IMR-90 (cell line): ENCODE data around the gene OR2M5. TPM values are rescaled to one million over a fixed set of nuclear protein-coding genes. Genes with fewer than 3 reads are reported as not detected.

Experiments
- polyA plus RNA-seq, 3 experiments: library from polyadenylated mRNA; depleted of rRNA; stranded (reverse); fragments of >200 nt; gene quantifications; 2 replicates each; pipeline ENCODE4 v1.2.3, GENCODE V29; 2012; ENCODE audit warnings: low replicate concordance in 1 of 3
- total RNA-seq: library from RNA; depleted of rRNA; stranded (reverse); fragments of >200 nt; gene quantifications from 2 replicates; pipeline ENCODE4 v1.2.3, GENCODE V29; 2012; rRNA removed

OR2M5 gene
- total and polyA plus RNA-seq, 2 of the 4 experiments (the other 2 are of a cell fraction): not detected

Other genes starting within 250 kb of the OR2M5 start
- gene OR2W3, start 249.6 kb upstream of the OR2M5 start, total RNA-seq: 0.28 and 0.54 TPM in 2 replicates
- gene OR2W3, start 249.6 kb upstream of the OR2M5 start, polyA plus RNA-seq (2012; rRNA removed): 0.63 and 0.90 TPM in 2 replicates
- gene OR2T8, start 224.9 kb upstream of the OR2M5 start, total RNA-seq: not detected in 2 replicates
- not detected in 2 replicates for gene OR2T8, start 224.9 kb upstream of the OR2M5 start, polyA plus RNA-seq (2012; rRNA removed)
- gene OR2AJ1, start 220.3 kb upstream of the OR2M5 start, total RNA-seq: not detected in 2 replicates
- not detected in 2 replicates for gene OR2AJ1, start 220.3 kb upstream of the OR2M5 start, polyA plus RNA-seq (2012; rRNA removed)
- gene OR2L8, start 196.3 kb upstream of the OR2M5 start, total RNA-seq: not detected in 2 replicates
- gene OR2L8, start 196.3 kb upstream of the OR2M5 start, polyA plus RNA-seq (2012; rRNA removed): not detected in 2 replicates
- not detected in 2 replicates for gene OR2AK2, start 179.9 kb upstream of the OR2M5 start, total RNA-seq
- not detected in 2 replicates for gene OR2AK2, start 179.9 kb upstream of the OR2M5 start, polyA plus RNA-seq (2012; rRNA removed)
- gene OR2L5, start 131.5 kb upstream of the OR2M5 start, total RNA-seq: not detected in 2 replicates
- gene OR2L5, start 131.5 kb upstream of the OR2M5 start, polyA plus RNA-seq (2012; rRNA removed): not detected in 2 replicates
- not detected in 2 replicates for gene OR2L2, start 115.1 kb upstream of the OR2M5 start, total RNA-seq
- not detected in 2 replicates for gene OR2L2, start 115.1 kb upstream of the OR2M5 start, polyA plus RNA-seq (2012; rRNA removed)
- not detected in 2 replicates for gene OR2L3, start 98.3 kb upstream of the OR2M5 start, total RNA-seq
- gene OR2L3, start 98.3 kb upstream of the OR2M5 start, polyA plus RNA-seq (2012; rRNA removed): not detected in 2 replicates
- not detected in 2 replicates for gene OR2L13, start 50.0 kb upstream of the OR2M5 start, total RNA-seq
- not detected in 2 replicates for gene OR2L13, start 50.0 kb upstream of the OR2M5 start, polyA plus RNA-seq (2012; rRNA removed)
- not detected in 2 replicates for gene OR2M2, start 29.7 kb downstream of the OR2M5 start, total RNA-seq
- gene OR2M2, start 29.7 kb downstream of the OR2M5 start, polyA plus RNA-seq (2012; rRNA removed): not detected in 2 replicates
- not detected in 2 replicates for gene OR2M3, start 52.1 kb downstream of the OR2M5 start, total RNA-seq
- not detected in 2 replicates for gene OR2M3, start 52.1 kb downstream of the OR2M5 start, polyA plus RNA-seq (2012; rRNA removed)
- gene OR2M4, start 86.3 kb downstream of the OR2M5 start, total RNA-seq: not detected in 2 replicates
- not detected in 2 replicates for gene OR2M4, start 86.3 kb downstream of the OR2M5 start, polyA plus RNA-seq (2012; rRNA removed)
- gene OR2T33, start 132.8 kb downstream of the OR2M5 start, total RNA-seq: not detected in 2 replicates
- gene OR2T33, start 132.8 kb downstream of the OR2M5 start, polyA plus RNA-seq (2012; rRNA removed): not detected in 2 replicates
- not detected in 2 replicates for gene OR2T12, start 158.3 kb downstream of the OR2M5 start, total RNA-seq
- not detected in 2 replicates for gene OR2T12, start 158.3 kb downstream of the OR2M5 start, polyA plus RNA-seq (2012; rRNA removed)
- gene OR2M7, start 179.4 kb downstream of the OR2M5 start, total RNA-seq: not detected in 2 replicates
- not detected in 2 replicates for gene OR2M7, start 179.4 kb downstream of the OR2M5 start, polyA plus RNA-seq (2012; rRNA removed)
- not detected in 2 replicates for gene OR14C36, start 203.6 kb downstream of the OR2M5 start, total RNA-seq
- not detected in 2 replicates for gene OR14C36, start 203.6 kb downstream of the OR2M5 start, polyA plus RNA-seq (2012; rRNA removed)
- gene OR2T4, start 216.5 kb downstream of the OR2M5 start, total RNA-seq: not detected in 2 replicates
- not detected in 2 replicates for gene OR2T4, start 216.5 kb downstream of the OR2M5 start, polyA plus RNA-seq (2012; rRNA removed)
- not detected in 2 replicates for gene OR2T6, start 230.6 kb downstream of the OR2M5 start, total RNA-seq
- gene OR2T6, start 230.6 kb downstream of the OR2M5 start, polyA plus RNA-seq (2012; rRNA removed): not detected in 2 replicates